Lower leg skin (tissue), 3 donors: ENCODE results near the gene PPFIA1.

ENCODE experiments used
- POLR2A ChIP-seq, 2 donors: fragments of 450-650 bp; IDR thresholded peaks; one replicate each; pipeline ENCODE4 v1.6.1; 2016 to 2017; ENCODE audit warnings: antibody characterized with exemption in 2 of 2, mild to moderate bottlenecking in 1 of 2, moderate library complexity in 1 of 2
- TF ChIP-seq, protein P1 (sequence below), 3 donors: fragments of 450-650 bp; IDR thresholded peaks; one replicate each; pipeline ENCODE4 v1.5.1; 2016; ENCODE audit warnings: antibody characterized with exemption in 3 of 3, mild to moderate bottlenecking in 3 of 3, moderate library complexity in 2 of 3

DNA sequence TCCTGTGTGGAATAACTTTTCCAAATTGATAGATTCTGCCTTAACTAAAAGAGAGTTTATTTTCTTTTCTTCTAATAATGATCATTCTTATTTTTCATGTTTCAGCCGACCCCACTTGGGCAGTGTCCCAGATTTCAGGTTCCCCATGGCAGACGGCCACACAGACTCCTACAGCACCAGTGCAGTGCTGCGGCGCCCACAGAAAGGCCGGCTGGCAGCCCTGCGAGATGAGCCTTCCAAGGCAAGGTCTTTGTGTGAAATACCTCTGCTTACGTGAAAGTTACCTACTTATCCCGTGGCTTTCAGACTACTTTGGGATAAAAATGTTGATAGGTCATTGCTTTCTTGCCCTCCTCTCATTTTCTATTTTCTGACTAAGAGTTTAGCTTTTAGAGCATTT is 68.6 kb downstream of the PPFIA1 start:
- TF ChIP-seq POLR2A (IDR thresholded peaks at IDR 0.05), result no peak
- TF ChIP-seq, protein P1, sequence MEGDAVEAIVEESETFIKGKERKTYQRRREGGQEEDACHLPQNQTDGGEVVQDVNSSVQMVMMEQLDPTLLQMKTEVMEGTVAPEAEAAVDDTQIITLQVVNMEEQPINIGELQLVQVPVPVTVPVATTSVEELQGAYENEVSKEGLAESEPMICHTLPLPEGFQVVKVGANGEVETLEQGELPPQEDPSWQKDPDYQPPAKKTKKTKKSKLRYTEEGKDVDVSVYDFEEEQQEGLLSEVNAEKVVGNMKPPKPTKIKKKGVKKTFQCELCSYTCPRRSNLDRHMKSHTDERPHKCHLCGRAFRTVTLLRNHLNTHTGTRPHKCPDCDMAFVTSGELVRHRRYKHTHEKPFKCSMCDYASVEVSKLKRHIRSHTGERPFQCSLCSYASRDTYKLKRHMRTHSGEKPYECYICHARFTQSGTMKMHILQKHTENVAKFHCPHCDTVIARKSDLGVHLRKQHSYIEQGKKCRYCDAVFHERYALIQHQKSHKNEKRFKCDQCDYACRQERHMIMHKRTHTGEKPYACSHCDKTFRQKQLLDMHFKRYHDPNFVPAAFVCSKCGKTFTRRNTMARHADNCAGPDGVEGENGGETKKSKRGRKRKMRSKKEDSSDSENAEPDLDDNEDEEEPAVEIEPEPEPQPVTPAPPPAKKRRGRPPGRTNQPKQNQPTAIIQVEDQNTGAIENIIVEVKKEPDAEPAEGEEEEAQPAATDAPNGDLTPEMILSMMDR (IDR thresholded peaks at IDR 0.05), result no peak
